ENCODE data around the gene CD8B2. TPM values are rescaled to one million over a fixed set of nuclear protein-coding genes. Genes with fewer than 3 reads are reported as not detected.

CD8B2 gene
- total RNA-seq, 2 donors from 2014 or later = not detected

DNA sequence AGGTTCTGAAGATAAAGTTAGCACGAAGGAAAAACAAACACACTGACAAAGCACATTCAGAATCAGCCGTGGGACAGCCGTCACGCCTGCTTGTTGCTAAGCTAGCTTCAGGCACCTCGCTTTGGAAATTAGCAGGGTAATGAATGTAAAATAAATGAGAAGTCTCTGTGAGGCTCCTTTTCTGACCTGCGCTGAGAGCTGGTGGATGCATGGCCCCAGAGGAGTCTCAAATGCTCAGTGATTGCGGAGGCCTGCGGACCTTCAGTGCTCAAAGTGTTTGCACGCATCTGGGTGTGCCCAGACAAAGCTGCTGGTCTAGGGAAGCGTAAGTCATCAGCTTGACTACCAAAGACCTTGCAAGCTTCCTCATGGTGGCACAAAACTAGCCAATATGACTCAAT is 50.6 kb downstream of the CD8B2 start:
- Histone ChIP-seq H3K36me3 (ENCODE audit: control insufficient read depth, insufficient read depth, low read length) (no peaks in the 10 kb centered on the region), H3K9ac (ENCODE audit: extremely low read depth, low read length, poor library complexity, severe bottlenecking) (no peak overlapping the region), H3K4me3 (ENCODE audit: low read length) (peak overlapping the region; percentile 11), H3K27me3 (ENCODE audit: control insufficient read depth, insufficient read depth, low read length, poor library complexity, severe bottlenecking) (peaks cover 9% of the 10 kb centered on the region), H3K27ac (ENCODE audit: low read depth, low read length) (no peak overlapping the region), H3K9me3 (ENCODE audit: control insufficient read depth, low read length) (no peaks in the 10 kb centered on the region), H3K4me1 (ENCODE audit: control insufficient read depth, insufficient read depth, low read length) (no peaks in the 10 kb centered on the region)
- TF ChIP-seq, protein P1, sequence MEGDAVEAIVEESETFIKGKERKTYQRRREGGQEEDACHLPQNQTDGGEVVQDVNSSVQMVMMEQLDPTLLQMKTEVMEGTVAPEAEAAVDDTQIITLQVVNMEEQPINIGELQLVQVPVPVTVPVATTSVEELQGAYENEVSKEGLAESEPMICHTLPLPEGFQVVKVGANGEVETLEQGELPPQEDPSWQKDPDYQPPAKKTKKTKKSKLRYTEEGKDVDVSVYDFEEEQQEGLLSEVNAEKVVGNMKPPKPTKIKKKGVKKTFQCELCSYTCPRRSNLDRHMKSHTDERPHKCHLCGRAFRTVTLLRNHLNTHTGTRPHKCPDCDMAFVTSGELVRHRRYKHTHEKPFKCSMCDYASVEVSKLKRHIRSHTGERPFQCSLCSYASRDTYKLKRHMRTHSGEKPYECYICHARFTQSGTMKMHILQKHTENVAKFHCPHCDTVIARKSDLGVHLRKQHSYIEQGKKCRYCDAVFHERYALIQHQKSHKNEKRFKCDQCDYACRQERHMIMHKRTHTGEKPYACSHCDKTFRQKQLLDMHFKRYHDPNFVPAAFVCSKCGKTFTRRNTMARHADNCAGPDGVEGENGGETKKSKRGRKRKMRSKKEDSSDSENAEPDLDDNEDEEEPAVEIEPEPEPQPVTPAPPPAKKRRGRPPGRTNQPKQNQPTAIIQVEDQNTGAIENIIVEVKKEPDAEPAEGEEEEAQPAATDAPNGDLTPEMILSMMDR (conservative IDR thresholded peaks at IDR 0.05) = no peak
- 68 to 91% methylated on average over 8 to 10 of the region's 10 CpGs for WGBS, 2 experiments (ENCODE audit: insufficient coverage in 1 of 2, insufficient read length in 1 of 2)
- Mint-ChIP-seq H3K4me1 (peaks cover 28% of the 10 kb centered on the region), H3K4me3 (peak overlapping the region; percentile 23), H3K9me3 (no peaks in the 10 kb centered on the region), H3K27me3 (ENCODE audit: insufficient read depth) (peaks cover 11% of the 10 kb centered on the region), H3K36me3 (ENCODE audit: low read depth) (no peaks in the 10 kb centered on the region), H3K27ac (no peak overlapping the region)
- no peak for DNase-seq

DNA sequence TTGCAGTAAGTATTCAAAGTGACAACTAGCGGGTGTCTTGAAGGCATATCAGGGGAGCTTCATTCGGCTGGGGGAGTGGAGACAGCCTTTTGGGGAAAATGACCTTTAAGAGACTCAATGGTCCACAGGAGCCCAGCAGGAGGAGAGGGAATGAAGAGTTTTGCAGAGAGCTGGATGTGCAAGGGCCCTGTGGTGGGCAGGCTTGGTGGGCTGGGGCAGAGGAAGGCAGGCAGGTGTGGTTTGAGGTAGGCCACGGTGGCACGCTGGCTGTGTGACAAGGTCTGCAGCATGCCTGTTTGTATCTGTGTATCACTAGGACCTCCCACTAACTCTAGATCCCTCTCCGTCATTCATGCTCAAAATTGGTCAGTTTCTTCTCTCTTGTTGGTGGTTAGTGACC is 53.7 kb downstream of the CD8B2 start:
- peaks cover 14% of the 10 kb centered on the region for H3K27me3 Mint-ChIP-seq (ENCODE audit: insufficient read depth)
- no peaks in the 10 kb centered on the region for H3K9me3 Mint-ChIP-seq
- H3K27me3 ChIP-seq (ENCODE audit: control insufficient read depth, insufficient read depth, low read length, poor library complexity, severe bottlenecking) = peaks cover 9% of the 10 kb centered on the region
- TF ChIP-seq, protein P1 (conservative IDR thresholded peaks at IDR 0.05) = no peak
- no peak overlapping the region for H3K27ac ChIP-seq (ENCODE audit: low read depth, low read length)
- peaks cover 24% of the 10 kb centered on the region for H3K4me1 Mint-ChIP-seq
- H3K9me3 ChIP-seq (ENCODE audit: control insufficient read depth, low read length) = no peaks in the 10 kb centered on the region
- H3K36me3 ChIP-seq (ENCODE audit: control insufficient read depth, insufficient read depth, low read length) = no peaks in the 10 kb centered on the region
- no peak overlapping the region for H3K4me3 ChIP-seq (ENCODE audit: low read length)
- 91 to 100% methylated on average over 1 to 5 of the region's 5 CpGs for WGBS, 2 experiments (ENCODE audit: insufficient coverage in 1 of 2, insufficient read length in 1 of 2)
- no peaks in the 10 kb centered on the region for H3K4me1 ChIP-seq (ENCODE audit: control insufficient read depth, insufficient read depth, low read length)
- no peak overlapping the region for H3K27ac Mint-ChIP-seq
- H3K36me3 Mint-ChIP-seq (ENCODE audit: low read depth) = no peaks in the 10 kb centered on the region
- H3K4me3 Mint-ChIP-seq = no peak overlapping the region
- no peak for DNase-seq
- no peak overlapping the region for H3K9ac ChIP-seq (ENCODE audit: extremely low read depth, low read length, poor library complexity, severe bottlenecking)

DNA sequence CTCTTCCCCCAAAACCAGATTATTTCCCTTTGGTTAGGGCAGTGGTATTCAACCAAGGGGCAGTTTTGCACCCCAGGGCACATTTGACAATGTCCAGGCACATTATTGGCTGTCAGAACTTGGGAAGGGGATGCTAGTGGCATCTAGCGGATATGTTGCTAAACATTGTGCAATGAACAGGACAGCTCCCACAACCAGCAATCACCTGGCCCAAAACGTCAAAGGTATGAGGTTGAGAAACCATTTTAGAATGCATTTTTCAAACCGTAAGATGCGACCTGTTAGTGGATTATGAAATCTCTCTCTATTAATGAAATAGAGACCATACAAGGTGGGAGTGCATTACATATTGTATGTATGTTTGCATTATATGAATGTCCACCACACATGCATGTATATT is 54.2 kb downstream of the CD8B2 start:
- H3K27me3 ChIP-seq (ENCODE audit: control insufficient read depth, insufficient read depth, low read length, poor library complexity, severe bottlenecking) = peaks cover 9% of the 10 kb centered on the region
- DNase-seq = no peak
- H3K9ac ChIP-seq (ENCODE audit: extremely low read depth, low read length, poor library complexity, severe bottlenecking) = no peak overlapping the region
- H3K36me3 ChIP-seq (ENCODE audit: control insufficient read depth, insufficient read depth, low read length) = no peaks in the 10 kb centered on the region
- H3K4me3 Mint-ChIP-seq = no peak overlapping the region
- H3K27ac ChIP-seq (ENCODE audit: low read depth, low read length) = no peak overlapping the region
- peaks cover 24% of the 10 kb centered on the region for H3K4me1 Mint-ChIP-seq
- no peaks in the 10 kb centered on the region for H3K36me3 Mint-ChIP-seq (ENCODE audit: low read depth)
- H3K27me3 Mint-ChIP-seq (ENCODE audit: insufficient read depth) = peaks cover 14% of the 10 kb centered on the region
- no peaks in the 10 kb centered on the region for H3K9me3 Mint-ChIP-seq
- H3K27ac Mint-ChIP-seq = no peak overlapping the region
- 94 to 95% methylated on average over 4 of the region's 4 CpGs for WGBS, 2 experiments (ENCODE audit: insufficient coverage in 1 of 2, insufficient read length in 1 of 2)
- TF ChIP-seq, protein P1 (conservative IDR thresholded peaks at IDR 0.05) = no peak
- no peaks in the 10 kb centered on the region for H3K4me1 ChIP-seq (ENCODE audit: control insufficient read depth, insufficient read depth, low read length)
- H3K9me3 ChIP-seq (ENCODE audit: control insufficient read depth, low read length) = no peaks in the 10 kb centered on the region
- no peak overlapping the region for H3K4me3 ChIP-seq (ENCODE audit: low read length)
